Measurements from ENCODE around the gene CCR3. TPM values are rescaled to one million over a fixed set of nuclear protein-coding genes. Genes with fewer than 3 reads are reported as not detected.

Gene CCR3
- not detected for total RNA-seq

- H3K27me3 Mint-ChIP-seq: peaks cover 19% of the 10 kb centered on the region
- ATAC-seq (no peak), DNase-seq (no peak)
- no peaks in the 10 kb centered on the region for H3K9me3 Mint-ChIP-seq (ENCODE audit: low read depth)
- H3K4me3 Mint-ChIP-seq: no peak within 1 kb of the TSS
- no peaks in the 10 kb centered on the region for H3K4me1 Mint-ChIP-seq
- intact Hi-C loops (cut with DNase I, micrococcal nuclease): no loop called here
- no peaks in the 10 kb centered on the region for H3K36me3 Mint-ChIP-seq (ENCODE audit: low read depth)
- H3K27ac Mint-ChIP-seq: no peak within 1 kb of the TSS
- ChIA-PET CTCF (interaction anchor here (0.7 to 1.4 kb wide), 4 partner anchors 56 to 247 kb away, joined by 3 read pairs; no protein-coding TSS in a partner anchor), POLR2A (no interaction called here)
Observed at GRCh38 chr3:46242120-46242519, at the start of gene CCR3. TSS of gene CCR3 (plus strand) at chr3:46242460. CDS start at chr3:46265159, 22,699 bp downstream.

GRCh38 chr3:46192939-46193338 is 49.3 kb upstream of the CCR3 start:
- intact Hi-C loops (cut with DNase I, micrococcal nuclease): no loop called here
- DNase-seq: no peak
- CTCF ChIA-PET: interaction anchor here (0.6 to 1.2 kb wide), 4 partner anchors 37 to 259 kb away, joined by 3 to 4 read pairs (median 3); no protein-coding TSS in a partner anchor
- Mint-ChIP-seq H3K27ac (no peak overlapping the region), H3K36me3 (ENCODE audit: low read depth) (peaks cover 12% of the 10 kb centered on the region), H3K4me3 (no peak overlapping the region), H3K27me3 (peaks cover 11% of the 10 kb centered on the region), H3K4me1 (no peaks in the 10 kb centered on the region), H3K9me3 (ENCODE audit: low read depth) (peaks cover 18% of the 10 kb centered on the region)
- ATAC-seq: no peak
- POLR2A ChIA-PET: no interaction called here

- Mint-ChIP-seq H3K27me3 (peaks cover 10% of the 10 kb centered on the region), H3K9me3 (ENCODE audit: low read depth) (peaks cover 21% of the 10 kb centered on the region), H3K36me3 (ENCODE audit: low read depth) (peaks cover 12% of the 10 kb centered on the region), H3K4me1 (no peaks in the 10 kb centered on the region), H3K4me3 (no peak overlapping the region), H3K27ac (no peak overlapping the region)
- ChIA-PET POLR2A (interaction anchor here (0.5 kb wide), 1 partner anchor 27 kb away, joined by 3 read pairs; no protein-coding TSS in a partner anchor), CTCF (interaction anchor here (0.6 to 1.2 kb wide), 3 partner anchors 37 to 201 kb away, joined by 3 to 4 read pairs (median 3); no protein-coding TSS in a partner anchor)
- DNase-seq (no peak), ATAC-seq (no peak)
- intact Hi-C loops (cut with DNase I, micrococcal nuclease): no loop called here
Observed at GRCh38 chr3:46193436-46193835, 48.8 kb upstream of the CCR3 start.

- no peak overlapping the region for H3K27ac Mint-ChIP-seq
- peaks cover 10% of the 10 kb centered on the region for H3K27me3 Mint-ChIP-seq
- peaks cover 22% of the 10 kb centered on the region for H3K9me3 Mint-ChIP-seq (ENCODE audit: low read depth)
- no peaks in the 10 kb centered on the region for H3K4me1 Mint-ChIP-seq
- CTCF ChIA-PET: no interaction called here
- no peak overlapping the region for H3K4me3 Mint-ChIP-seq
- POLR2A ChIA-PET: no interaction called here
- DNase-seq (no peak), ATAC-seq (no peak)
- peaks cover 12% of the 10 kb centered on the region for H3K36me3 Mint-ChIP-seq (ENCODE audit: low read depth)
- intact Hi-C loops (cut with DNase I, micrococcal nuclease): no loop called here
Observed at GRCh38 chr3:46194868-46195553, 47.2 kb upstream of the CCR3 start.

- Mint-ChIP-seq H3K9me3 (ENCODE audit: low read depth) (peaks cover 22% of the 10 kb centered on the region), H3K27ac (no peak overlapping the region), H3K4me1 (no peaks in the 10 kb centered on the region), H3K27me3 (peaks cover 6% of the 10 kb centered on the region), H3K4me3 (no peak overlapping the region), H3K36me3 (ENCODE audit: low read depth) (peaks cover 12% of the 10 kb centered on the region)
- ChIA-PET POLR2A (no interaction called here), CTCF (interaction anchor here (1.0 to 2.7 kb wide), 2 partner anchors 12 to 18 kb away, joined by 3 to 9 read pairs; partner anchors contain the start of gene CCR1)
- intact Hi-C loops (cut with DNase I, micrococcal nuclease): no loop called here
- ATAC-seq: no peak
- DNase-seq: no peak
Observed at GRCh38 chr3:46196261-46196957, 45.9 kb upstream of the CCR3 start.

GRCh38 chr3:46200211-46200610 is 42.0 kb upstream of the CCR3 start:
- POLR2A ChIA-PET: interaction anchor here (0.6 kb wide), 1 partner anchor 184 kb away, joined by 3 read pairs; no protein-coding TSS in a partner anchor
- no peak for ATAC-seq
- Mint-ChIP-seq H3K4me1 (no peaks in the 10 kb centered on the region), H3K9me3 (ENCODE audit: low read depth) (peaks cover 7% of the 10 kb centered on the region), H3K27me3 (peaks cover 2% of the 10 kb centered on the region), H3K27ac (no peak overlapping the region), H3K4me3 (no peak overlapping the region), H3K36me3 (ENCODE audit: low read depth) (peaks cover 2% of the 10 kb centered on the region)
- no peak for DNase-seq
- intact Hi-C loops (cut with DNase I, micrococcal nuclease): no loop called here
- CTCF ChIA-PET: interaction anchor here (1.5 kb wide), 1 partner anchor 14 kb away, joined by 4 read pairs; no protein-coding TSS in a partner anchor

- POLR2A ChIA-PET: interaction anchor here (0.6 kb wide), 1 partner anchor 183 kb away, joined by 3 read pairs; no protein-coding TSS in a partner anchor
- CTCF ChIA-PET: interaction anchor here (0.6 to 1.2 kb wide), 3 partner anchors 12 to 375 kb away, joined by 3 to 4 read pairs (median 4); no protein-coding TSS in a partner anchor
Observed at GRCh38 chr3:46200790-46201189, 41.5 kb upstream of the CCR3 start.

GRCh38 chr3:46202535-46202934 is 39.7 kb upstream of the CCR3 start:
- ATAC-seq: no peak
- Mint-ChIP-seq H3K4me1 (no peaks in the 10 kb centered on the region), H3K27me3 (peaks cover 2% of the 10 kb centered on the region), H3K27ac (no peak overlapping the region), H3K4me3 (no peak overlapping the region), H3K9me3 (ENCODE audit: low read depth) (peaks cover 4% of the 10 kb centered on the region), H3K36me3 (ENCODE audit: low read depth) (no peaks in the 10 kb centered on the region)
- CTCF ChIA-PET: no interaction called here
- DNase-seq: no peak
- POLR2A ChIA-PET: no interaction called here
- intact Hi-C loops (cut with DNase I, micrococcal nuclease): no loop called here

More at GRCh38 chr3:46200790-46201189, 41.5 kb upstream of the CCR3 start:
- intact Hi-C loops (cut with DNase I, micrococcal nuclease): no loop called here
- no peaks in the 10 kb centered on the region for H3K4me1 Mint-ChIP-seq
- H3K9me3 Mint-ChIP-seq (ENCODE audit: low read depth): peaks cover 4% of the 10 kb centered on the region
- no peak overlapping the region for H3K27ac Mint-ChIP-seq
- no peak overlapping the region for H3K4me3 Mint-ChIP-seq
- no peaks in the 10 kb centered on the region for H3K36me3 Mint-ChIP-seq (ENCODE audit: low read depth)
- ATAC-seq (no peak), DNase-seq (no peak)
- peaks cover 2% of the 10 kb centered on the region for H3K27me3 Mint-ChIP-seq

- H3K4me1 Mint-ChIP-seq: peaks cover 10% of the 10 kb centered on the region
- no peaks in the 10 kb centered on the region for H3K36me3 Mint-ChIP-seq (ENCODE audit: low read depth)
- H3K27me3 Mint-ChIP-seq: peaks cover 2% of the 10 kb centered on the region
- ATAC-seq (no peak), DNase-seq (no peak)
- CTCF ChIA-PET: no interaction called here
- no peak overlapping the region for H3K4me3 Mint-ChIP-seq
- intact Hi-C loops (cut with DNase I, micrococcal nuclease): no loop called here
- POLR2A ChIA-PET: no interaction called here
- H3K27ac Mint-ChIP-seq: no peak overlapping the region
- H3K9me3 Mint-ChIP-seq (ENCODE audit: low read depth): no peaks in the 10 kb centered on the region
Observed at GRCh38 chr3:46203681-46204080, 38.6 kb upstream of the CCR3 start.

- H3K36me3 Mint-ChIP-seq (ENCODE audit: low read depth): no peaks in the 10 kb centered on the region
- POLR2A ChIA-PET: no interaction called here
- no peak for DNase-seq
- H3K9me3 Mint-ChIP-seq (ENCODE audit: low read depth): no peaks in the 10 kb centered on the region
- intact Hi-C loops (cut with DNase I, micrococcal nuclease): loop anchor here (5.0 kb wide), 2 partner anchors 87 to 108 kb away; no protein-coding TSS in a partner anchor
- CTCF ChIA-PET: interaction anchor here (0.6 to 2.0 kb wide), 2 partner anchors 8 to 173 kb away, joined by 3 to 8 read pairs; no protein-coding TSS in a partner anchor
- H3K27ac Mint-ChIP-seq: no peak overlapping the region
- H3K27me3 Mint-ChIP-seq: peaks cover 2% of the 10 kb centered on the region
- peaks cover 16% of the 10 kb centered on the region for H3K4me1 Mint-ChIP-seq
- ATAC-seq: no peak
- H3K4me3 Mint-ChIP-seq: no peak overlapping the region
Observed at GRCh38 chr3:46205286-46205960, 36.8 kb upstream of the CCR3 start.

GRCh38 chr3:46206282-46207015 is 35.8 kb upstream of the CCR3 start:
- no peak for ATAC-seq
- Mint-ChIP-seq H3K36me3 (ENCODE audit: low read depth) (no peaks in the 10 kb centered on the region), H3K27ac (no peak overlapping the region), H3K9me3 (ENCODE audit: low read depth) (no peaks in the 10 kb centered on the region), H3K4me1 (peaks cover 16% of the 10 kb centered on the region), H3K27me3 (peaks cover 2% of the 10 kb centered on the region), H3K4me3 (no peak overlapping the region)
- intact Hi-C loops (cut with DNase I, micrococcal nuclease): loop anchor here (5.0 kb wide), 2 partner anchors 86 to 109 kb away; no protein-coding TSS in a partner anchor
- no peak for DNase-seq
- ChIA-PET POLR2A (no interaction called here), CTCF (interaction anchor here (2.0 kb wide), 1 partner anchor 172 kb away, joined by 8 read pairs; no protein-coding TSS in a partner anchor)

Measured in activated CD4-positive, alpha-beta T cell treated with anti-CD3 and anti-CD28 coated beads for 36 hours (primary cell).